ENCODE results near the gene PRMT6.

GRCh38 chr1:107081102-107081501 lies 24.6 kb downstream of the PRMT6 start:
- no peak for TF ChIP-seq CTCF (conservative IDR thresholded peaks at IDR 0.05; ENCODE audit: low read depth, low read length)
- no peak for TF ChIP-seq POLR2A (IDR thresholded peaks at IDR 0.05; ENCODE audit: low read depth, low read length)
- no peak for TF ChIP-seq MXI1 (IDR thresholded peaks at IDR 0.05; ENCODE audit: borderline replicate concordance, low read depth, low read length)
- TF ChIP-seq RAD21 (IDR thresholded peaks at IDR 0.05; ENCODE audit: low read length) = no peak
- no peak for TF ChIP-seq ELK1 (IDR thresholded peaks at IDR 0.05; ENCODE audit: borderline replicate concordance, low read depth, low read length)
- TF ChIP-seq SMC3 (IDR thresholded peaks at IDR 0.05; ENCODE audit: low read depth, low read length) = no peak
- no peak for TF ChIP-seq FOS (IDR thresholded peaks at IDR 0.05; ENCODE audit: low read depth, low read length)
- TF ChIP-seq USF2 (IDR thresholded peaks at IDR 0.05; ENCODE audit: low read depth, low read length) = no peak
- TF ChIP-seq MAZ (IDR thresholded peaks at IDR 0.05; ENCODE audit: borderline replicate concordance, low read depth, low read length) = no peak
